ENCODE measurements around the gene TSSK3. TPM values are rescaled to one million over a fixed set of nuclear protein-coding genes. Genes with fewer than 3 reads are reported as not detected.

Gene TSSK3
- total and polyA plus RNA-seq, 9 of the 15 experiments (the other 6 are each of a cell fraction or from before 2014, with no cell fraction given) = 0.27 to 2.8 (median 1.9) TPM

- BruUV-seq (replicated peaks) = no TSS peak
- Histone ChIP-seq H3K27ac (ENCODE audit: extremely low read depth, low read depth, low read length) (no peak overlapping the region), H2AFZ (ENCODE audit: low read depth, low read length) (peak overlapping the region; percentile 29; the same call in 1 of the 2 replicates), H3K9me1 (ENCODE audit: control insufficient read depth, insufficient read depth, low read length) (no peaks in the 10 kb centered on the region), H3K9me3 (replicated peaks; ENCODE audit: control insufficient read depth, insufficient read depth, low read depth, low read length) (no peaks in the 10 kb centered on the region; the same call in 1 of the 2 replicates), H3K36me3 (ENCODE audit: control insufficient read depth, insufficient read depth, low read length) (no peaks in the 10 kb centered on the region), H3K4me1 (replicated peaks in 1 of 2; ENCODE audit: control insufficient read depth in 2 of 2, insufficient read depth in 2 of 2, low read length in 2 of 2) (peaks cover 14 to 20% of the 10 kb centered on the region in 2 experiments; a peak in 4 of 5 replicates), H3K79me2 (ENCODE audit: control insufficient read depth, insufficient read depth, low read length) (peaks cover 8% of the 10 kb centered on the region; the same call in 2 of the 3 replicates), H4K20me1 (replicated peaks; ENCODE audit: control insufficient read depth, insufficient read depth, low read length) (no peaks in the 10 kb centered on the region), H3K4me2 (ENCODE audit: insufficient read depth, low read length) (no peak overlapping the region), H3K9ac (ENCODE audit: insufficient read depth in 1 of 2, low read depth in 2 of 2, low read length in 2 of 2) (0 out of 4 replicates have a peak overlapping the region, but pooled peaks of 1 of the 2 experiments have one; percentile 10), H3K27me3 (ENCODE audit: control insufficient read depth in 2 of 2, insufficient read depth in 2 of 2, low read length in 2 of 2) (no peaks in the 10 kb centered on the region), H3K4me3 (no peak overlapping the region)
- CTCF ChIA-PET (ENCODE audit: low intra/inter-chr PET ratio) = interaction anchor here (0.9 to 2.3 kb wide), 3 partner anchors 14 to 474 kb away, joined by 5 to 20 read pairs (median 5); no protein-coding TSS in a partner anchor
- FAIRE-seq (peak; percentile 83), DNase-seq (ENCODE audit: extremely low read depth in 1 of 4, low spot score in 3 of 4) (peak; percentile 58 to 92 (median 72)), ATAC-seq (peak; percentile 50)
- in situ Hi-C loops (cut with MboI) = no loop called here
- 15% methylated on average over 4 of the region's 4 CpGs for WGBS (ENCODE audit: insufficient coverage, low coverage, missing lambda C conversion rate)
- intact Hi-C loops (cut with micrococcal nuclease) = loop anchor here (5.0 kb wide), 3 partner anchors 302 to 687 kb away; partner anchors contain the start of genes FNDC5 and SYNC
- POLR2A ChIA-PET = interaction anchor here (0.6 to 1.3 kb wide), 6 partner anchors 11 to 207 kb away, joined by 3 to 5 read pairs (median 4); no protein-coding TSS in a partner anchor
- TF ChIP-seq FOXA3 (CRISPR knock-in tag; conservative IDR thresholded peaks at IDR 0.05 in 1 of 2, IDR thresholded peaks at IDR 0.05 in 1 of 2) (no peak), KDM2B (CRISPR knock-in tag; IDR thresholded peaks at IDR 0.05) (no peak), NFATC3 (IDR thresholded peaks at IDR 0.05) (no peak), SMC3 (conservative IDR thresholded peaks at IDR 0.05; ENCODE audit: insufficient read depth, low read depth, low read length) (no peak), ZBTB43 (CRISPR knock-in tag; IDR thresholded peaks at IDR 0.05) (no peak), ZNF217 (CRISPR knock-in tag; IDR thresholded peaks at IDR 0.05) (no peak), EHMT2 (IDR thresholded peaks at IDR 0.05) (no peak), TCFL5 (CRISPR knock-in tag; conservative IDR thresholded peaks at IDR 0.05) (no peak), BCOR (IDR thresholded peaks at IDR 0.05) (0 out of 2 replicates have a peak, but pooled peaks have one; percentile 78), FOXO4 (CRISPR knock-in tag; IDR thresholded peaks at IDR 0.05) (no peak), MCM7 (IDR thresholded peaks at IDR 0.05) (no peak), LARP7 (IDR thresholded peaks at IDR 0.05) (no peak), ARID1B (IDR thresholded peaks at IDR 0.05) (peak; percentile 76), HMBOX1 (IDR thresholded peaks at IDR 0.05) (no peak), STAG1 (CRISPR knock-in tag; IDR thresholded peaks at IDR 0.05; ENCODE audit: borderline replicate concordance) (no peak)
Observed at GRCh38 chr1:32399843-32400242, 37.5 kb downstream of the TSSK3 start.
